OCI-LY7 (cell line): ENCODE results near the gene SPON1.

Source experiments
- CTCF ChIP-seq: fragments of 200-600 bp; sonication (generic); conservative IDR thresholded peaks from 2 replicates; pipeline ENCODE4 v1.5.1; 2014; ENCODE audit warnings: mild to moderate bottlenecking, antibody characterized with exemption, low read length, moderate library complexity, mixed read lengths
- EZH2phosphoT487 ChIP-seq: fragments of 200-600 bp; sonication (generic); IDR thresholded peaks from 2 replicates; pipeline ENCODE4 v1.6.1; 2018; ENCODE audit warnings: low read depth, borderline replicate concordance, mild to moderate bottlenecking, mixed run types, antibody characterized with exemption, low read length, moderate library complexity, mixed read lengths

GRCh38 chr11:14082338-14082737 lies 119.8 kb downstream of the SPON1 start:
- TF ChIP-seq CTCF: no peak
- no peak for TF ChIP-seq EZH2phosphoT487
